HepG2 (cell line): ENCODE results near the gene SNX30. TPM values are rescaled to one million over a fixed set of nuclear protein-coding genes. Genes with fewer than 3 reads are reported as not detected.
A peak's percentile ranks its signal among the peaks of the same experiment; 100 is the strongest.

Experiments
- ARID5B ChIP-seq: IDR thresholded peaks from 2 replicates; pipeline ENCODE4 v1.4.0; 2020; ENCODE audit warnings: mild to moderate bottlenecking, missing genetic modification reagents
- CEBPG ChIP-seq: IDR thresholded peaks from 2 replicates; pipeline ENCODE4 v1.6.1; 2016
- ELF3 ChIP-seq: IDR thresholded peaks from 2 replicates; pipeline ENCODE4 v1.6.1; 2016; ENCODE audit warnings: missing genetic modification reagents, missing compliant biosample characterization
- EP300 ChIP-seq, 3 experiments: sonication (generic) in 1 of 3; formaldehyde crosslinking in 1 of 3; IDR thresholded peaks; 2 replicates each; pipeline versions ENCODE4 v1.5.1 to v1.6.1; 2011 to 2020; ENCODE audit warnings: low read depth in 2 of 3, low read length in 2 of 3, borderline replicate concordance in 1 of 3, improper control_type of control experiment in 1 of 3, mild to moderate bottlenecking in 1 of 3, missing genetic modification reagents in 1 of 3, moderate library complexity in 1 of 3
- ETV5 ChIP-seq: IDR thresholded peaks from 2 replicates; pipeline ENCODE4 v1.6.1; 2018; ENCODE audit warnings: missing biosample characterization, missing genetic modification reagents, inconsistent platforms, borderline replicate concordance
- ETV6 ChIP-seq: sonication (generic); formaldehyde crosslinking; conservative IDR thresholded peaks from 2 replicates; pipeline ENCODE4 v1.4.0; 2020; ENCODE audit warnings: missing genetic modification reagents
- FOSL2 ChIP-seq: sonication (generic); formaldehyde crosslinking; IDR thresholded peaks from 2 replicates; pipeline ENCODE4 v1.4.0; 2020; ENCODE audit warnings: missing genetic modification reagents
- FOXA3 ChIP-seq: IDR thresholded peaks from 2 replicates; pipeline ENCODE4 v1.6.1; 2016; ENCODE audit warnings: missing genetic modification reagents, missing compliant biosample characterization
- FOXK1 ChIP-seq: sonication (generic); formaldehyde crosslinking; IDR thresholded peaks from 2 replicates; pipeline ENCODE4 v1.4.0; 2020; ENCODE audit warnings: low read depth, missing genetic modification reagents, borderline replicate concordance
- GATAD2A ChIP-seq: IDR thresholded peaks from 2 replicates; pipeline ENCODE4 v1.6.1; 2016
- KAT8 ChIP-seq: IDR thresholded peaks from 2 replicates; pipeline ENCODE4 v1.6.1; 2016; ENCODE audit warnings: missing genetic modification reagents, missing compliant biosample characterization
- KLF16 ChIP-seq, 2 experiments: sonication (generic) in 1 of 2; formaldehyde crosslinking in 1 of 2; IDR thresholded peaks; 2 replicates each; pipeline versions ENCODE4 v1.6.1 to v1.8.0; 2016 to 2023; ENCODE audit warnings: missing genetic modification reagents in 2 of 2, missing compliant biosample characterization in 1 of 2
- MIER3 ChIP-seq: IDR thresholded peaks from 2 replicates; pipeline ENCODE4 v1.6.1; 2016; ENCODE audit warnings: missing compliant biosample characterization, borderline replicate concordance
- NCOA2 ChIP-seq: sonication (generic); formaldehyde crosslinking; IDR thresholded peaks from 2 replicates; pipeline ENCODE4 v1.8.0; 2022; ENCODE audit warnings: inconsistent platforms
- NR2F1 ChIP-seq, 2 experiments: fragments of 450-650 bp in 1 of 2; formaldehyde crosslinking in 1 of 2; IDR thresholded peaks; 2 replicates each; pipeline versions ENCODE4 v1.5.0 to v1.6.1; 2016 to 2020; ENCODE audit warnings: mild to moderate bottlenecking in 1 of 2, missing compliant biosample characterization in 1 of 2, missing genetic modification reagents in 1 of 2, moderate library complexity in 1 of 2
- NR2F6 ChIP-seq, 2 experiments: IDR thresholded peaks; 2 replicates each; pipeline ENCODE4 v1.6.1; 2016; ENCODE audit warnings: antibody characterized with exemption in 1 of 2, mild to moderate bottlenecking in 1 of 2
- PAXIP1 ChIP-seq: sonication (generic); formaldehyde crosslinking; conservative IDR thresholded peaks from 2 replicates; pipeline ENCODE4 v1.4.0; 2020; ENCODE audit warnings: mild to moderate bottlenecking, missing genetic modification reagents, moderate library complexity
- RCOR2 ChIP-seq: IDR thresholded peaks from 2 replicates; pipeline ENCODE4 v1.6.1; 2016; ENCODE audit warnings: missing biosample characterization, missing genetic modification reagents
- RORA ChIP-seq: sonication (generic); formaldehyde crosslinking; IDR thresholded peaks from 2 replicates; pipeline ENCODE4 v1.5.0; 2020; ENCODE audit warnings: mild to moderate bottlenecking, missing genetic modification reagents, moderate library complexity
- RXRA ChIP-seq: sonication (generic); formaldehyde crosslinking; IDR thresholded peaks from 2 replicates; pipeline ENCODE4 v1.5.1; 2020; ENCODE audit warnings: missing genetic modification reagents
- SAP130 ChIP-seq: IDR thresholded peaks from 2 replicates; pipeline ENCODE4 v1.6.1; 2016; ENCODE audit warnings: low read depth
- ZBTB1 ChIP-seq: sonication (generic); formaldehyde crosslinking; IDR thresholded peaks from 2 replicates; pipeline ENCODE4 v1.4.0; 2020; ENCODE audit warnings: missing genetic modification reagents, borderline replicate concordance
- ZNF263 ChIP-seq: sonication (generic); formaldehyde crosslinking; IDR thresholded peaks from 2 replicates; pipeline ENCODE4 v1.4.0; 2020; ENCODE audit warnings: missing genetic modification reagents
- ZNF282 ChIP-seq: fragments of 450-650 bp; IDR thresholded peaks from 2 replicates; pipeline ENCODE4 v1.6.1; 2018; ENCODE audit not compliant: partially characterized antibody
- ZNF333 ChIP-seq: sonication (generic); formaldehyde crosslinking; IDR thresholded peaks from 2 replicates; pipeline ENCODE4 v1.4.0; 2020; ENCODE audit warnings: mild to moderate bottlenecking, missing genetic modification reagents, borderline replicate concordance
- polyA plus RNA-seq, 8 experiments: library from polyadenylated mRNA; depleted of rRNA in 3 of 8; stranded (reverse) in 7 of 8; unstranded in 1 of 8; fragments of >200 nt; fragmentation: Illumina TruSeq in 4 of 8; extraction: Trizol in 4 of 8; gene quantifications; 2 replicates each; pipeline versions ENCODE4 v1.2.1 to v1.2.3, GENCODE V29; 2011 to 2016; ENCODE audit warnings: low read depth in 4 of 8, missing spikeins in 1 of 8, mixed read lengths in 1 of 8; ENCODE audit not compliant: insufficient read depth in 1 of 8
- total RNA-seq, 5 experiments: library from RNA; depleted of rRNA; stranded (reverse); fragments of >200 nt; fragmentation: Illumina TruSeq; extraction: Trizol; gene quantifications; 2 replicates each; pipeline ENCODE4 v1.2.3, GENCODE V29; 2016; ENCODE audit warnings: low read depth in 1 of 5

Gene SNX30
- total and polyA plus RNA-seq, 2 of the 13 experiments (the other 11 are each of a cell fraction or from before 2014, with no cell fraction given), result 4.4 to 12.4 TPM

GRCh38 chr9:112898872-112899311 is 148.3 kb downstream of the SNX30 start (continued):
- peak; percentile 34 to 41; a peak in 1 of 4 replicates for TF ChIP-seq NR2F1 (CRISPR knock-in tag; IDR thresholded peaks at IDR 0.05)
- TF ChIP-seq FOXK1 (CRISPR knock-in tag), result peak; percentile 51; the same call in 1 of the 2 replicates
- no peak for TF ChIP-seq ETV6
- TF ChIP-seq ETV5 (CRISPR knock-in tag), result 0 out of 2 replicates have a peak, but pooled peaks have one; percentile 34
- TF ChIP-seq SAP130 (CRISPR knock-in tag), result peak; percentile 49
- TF ChIP-seq MIER3, result peak; percentile 24; the same call in 1 of the 2 replicates
- no peak for TF ChIP-seq ZBTB1
- peak; percentile 49 for TF ChIP-seq KAT8 (CRISPR knock-in tag)
- TF ChIP-seq FOXA3 (CRISPR knock-in tag), result peak; percentile 35; the same call in 1 of the 2 replicates
- TF ChIP-seq ZNF263, result peak; percentile 81
- 0 out of 2 replicates have a peak, but pooled peaks have one; percentile 25 for TF ChIP-seq PAXIP1 (CRISPR knock-in tag)
- 0 out of 2 replicates have a peak, but pooled peaks have one; percentile 46 for TF ChIP-seq GATAD2A (CRISPR knock-in tag)
- no peak for TF ChIP-seq ZNF333
- TF ChIP-seq ELF3 (CRISPR knock-in tag), result peak; percentile 24; the same call in 1 of the 2 replicates
- TF ChIP-seq ARID5B (CRISPR knock-in tag), result peak; percentile 79
- TF ChIP-seq FOSL2 (CRISPR knock-in tag), result peak; percentile 35; the same call in 1 of the 2 replicates
- 0 out of 4 replicates have a peak, but pooled peaks of 1 of the 2 experiments have one; percentile 36 for TF ChIP-seq KLF16 (CRISPR knock-in tag; IDR thresholded peaks at IDR 0.05)
- TF ChIP-seq RXRA (CRISPR knock-in tag), result peak; percentile 35; the same call in 1 of the 2 replicates
- TF ChIP-seq EP300 (IDR thresholded peaks at IDR 0.05; ENCODE audit: low read depth in 2 of 2, low read length in 2 of 2), result 0 out of 4 replicates have a peak, but pooled peaks of 1 of the 2 experiments have one; percentile 13
- no peak for TF ChIP-seq EP300 (CRISPR knock-in tag; IDR thresholded peaks at IDR 0.05; ENCODE audit: borderline replicate concordance)
- 0 out of 2 replicates have a peak, but pooled peaks have one; percentile 47 for TF ChIP-seq NCOA2 (CRISPR knock-in tag)
- no peak for TF ChIP-seq RORA (CRISPR knock-in tag)
- peak; percentile 71; the same call in 1 of the 2 replicates for TF ChIP-seq NR2F6 (IDR thresholded peaks at IDR 0.05)
- TF ChIP-seq NR2F6 (CRISPR knock-in tag; IDR thresholded peaks at IDR 0.05), result peak; percentile 89
- TF ChIP-seq RCOR2 (CRISPR knock-in tag), result 0 out of 2 replicates have a peak, but pooled peaks have one; percentile 36
- peak; percentile 62; the same call in 1 of the 2 replicates for TF ChIP-seq CEBPG
- no peak for TF ChIP-seq ZNF282
